ENCODE results near the gene PLPP7. TPM values are rescaled to one million over a fixed set of nuclear protein-coding genes. Genes with fewer than 3 reads are reported as not detected.
"Not testable (repeated sequence)": the region's sequence is repeated elsewhere in the genome, so short reads cannot be mapped to it uniquely, and the experiment has no call there.

Gene PLPP7
- total RNA-seq, 1 donor from 2014 or later, result 2.0 TPM

DNA sequence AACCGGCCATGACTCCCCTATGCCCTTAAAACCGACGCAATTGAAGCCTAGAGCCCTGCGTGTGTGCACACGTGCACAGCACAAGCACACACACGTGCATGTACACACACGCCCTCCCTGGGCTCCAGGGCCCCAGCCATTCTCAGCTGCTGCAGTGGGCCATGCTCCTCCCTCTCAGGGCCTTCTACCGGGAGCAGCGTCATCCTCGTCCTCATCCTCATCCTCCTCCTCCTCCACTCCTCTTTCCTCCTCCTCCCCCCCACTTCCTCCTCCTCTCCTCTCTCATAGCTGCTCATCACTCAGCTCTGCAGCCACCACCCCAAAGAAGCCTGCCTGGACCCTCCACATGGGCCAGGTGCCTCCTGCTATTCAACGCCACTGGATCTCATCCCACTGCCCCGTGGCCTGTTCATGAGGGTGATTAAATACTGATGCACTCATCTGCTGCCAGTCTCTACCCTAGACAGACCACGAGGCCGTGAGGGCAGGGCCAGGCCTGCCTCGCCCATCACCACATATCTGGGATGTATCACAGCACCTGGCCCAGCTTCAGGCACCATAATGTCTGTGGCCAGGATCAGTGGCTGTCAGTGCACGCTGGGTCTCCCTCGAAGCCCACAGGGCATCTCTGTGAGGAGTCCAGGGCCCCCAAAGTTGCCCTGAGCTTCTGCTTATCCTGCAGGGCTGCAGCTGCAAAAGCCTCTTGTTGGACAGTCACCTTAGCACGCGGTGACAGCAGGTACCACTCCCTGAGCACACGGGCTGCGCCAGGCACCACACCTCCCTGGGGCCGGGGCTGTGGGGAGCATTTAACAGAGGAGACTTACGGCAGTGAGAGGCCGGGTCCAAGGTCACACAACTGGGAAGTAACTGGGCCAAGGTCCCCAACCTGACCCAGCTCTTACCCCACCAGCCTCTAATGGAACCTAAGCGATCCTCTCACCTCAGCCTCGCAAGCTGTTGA is 23.0 kb upstream of the PLPP7 start:
- DNase-seq (ENCODE audit: low read depth in 2 of 2), result no peak

DNA sequence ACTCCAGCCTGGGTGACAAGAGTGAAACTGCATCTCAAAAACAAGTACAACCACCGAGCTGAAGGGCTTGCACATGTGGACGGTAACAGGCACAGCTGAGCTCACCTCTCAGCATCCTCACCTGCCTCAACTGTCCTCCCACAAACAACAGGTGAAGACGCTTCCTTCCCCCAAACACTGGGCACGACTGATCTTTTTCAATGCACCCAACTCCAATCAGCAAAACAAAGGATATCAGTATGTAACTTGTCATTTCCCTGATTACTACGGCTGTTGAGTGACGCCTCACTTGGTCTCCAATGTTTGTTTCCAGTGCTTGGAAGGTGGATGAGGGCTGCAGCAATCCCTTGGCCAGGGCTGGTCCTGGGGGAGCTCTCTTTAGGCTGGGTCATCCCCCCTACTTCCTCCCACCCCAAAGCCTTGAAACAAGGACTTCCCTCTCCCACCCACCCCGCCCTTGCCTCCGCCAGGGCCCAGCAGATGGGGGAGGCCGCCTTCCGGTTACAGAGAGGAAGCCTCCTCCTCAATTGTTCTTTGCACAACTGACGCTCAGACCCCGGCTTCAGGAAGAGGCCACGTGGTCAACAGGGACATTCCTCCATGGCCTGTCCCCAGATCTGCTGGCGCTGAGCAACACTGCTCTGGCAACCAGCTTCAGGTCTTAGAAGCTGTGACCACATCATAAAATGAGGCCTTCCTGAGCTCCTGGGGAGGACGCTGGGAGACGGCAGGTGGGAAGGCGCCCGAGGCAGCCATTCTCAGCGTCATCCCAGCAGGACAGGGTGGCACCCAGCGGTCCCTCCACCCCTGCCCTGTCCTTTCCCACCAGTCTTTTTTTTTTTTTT is 19.1 kb upstream of the PLPP7 start:
- DNase-seq (ENCODE audit: low read depth in 2 of 2), result peak; percentile 63 to 70

DNA sequence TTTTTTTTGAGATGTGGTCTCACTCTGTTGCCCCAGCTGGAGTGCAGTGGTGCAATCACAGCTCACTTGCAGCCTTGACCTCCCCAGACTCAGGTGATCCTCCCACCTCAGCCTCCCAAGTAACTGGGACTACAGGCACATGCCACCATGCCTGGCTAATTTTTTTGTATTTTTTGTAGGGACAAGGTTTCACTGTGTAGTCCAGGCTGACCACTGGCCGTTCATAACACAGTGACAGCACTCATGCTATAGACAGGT is 18.6 kb upstream of the PLPP7 start:
- DNase-seq (ENCODE audit: low read depth in 2 of 2), result not testable (repeated sequence)

DNA sequence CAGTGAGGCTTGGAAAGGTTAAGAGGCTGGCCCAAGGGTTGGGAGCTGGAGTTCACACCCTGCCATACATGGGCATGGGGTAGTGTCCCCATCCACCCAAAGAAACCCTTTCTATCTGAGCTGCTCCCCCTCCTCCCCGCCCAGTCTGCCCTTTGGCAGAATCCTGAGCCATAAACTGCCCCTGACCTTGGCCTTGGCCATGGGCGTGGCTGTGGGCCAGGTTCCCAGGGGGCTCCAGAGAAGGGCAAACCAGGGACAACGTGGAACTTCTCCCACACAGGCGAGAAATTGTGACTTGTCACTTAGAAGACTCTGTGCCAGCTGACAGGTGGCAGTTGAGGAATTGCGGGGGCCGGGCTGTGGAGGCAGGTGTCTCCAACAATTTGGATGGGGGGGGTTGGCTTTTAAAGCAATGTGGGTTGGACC is 18.0 kb upstream of the PLPP7 start:
- no peak for DNase-seq (ENCODE audit: low read depth in 2 of 2)

DNA sequence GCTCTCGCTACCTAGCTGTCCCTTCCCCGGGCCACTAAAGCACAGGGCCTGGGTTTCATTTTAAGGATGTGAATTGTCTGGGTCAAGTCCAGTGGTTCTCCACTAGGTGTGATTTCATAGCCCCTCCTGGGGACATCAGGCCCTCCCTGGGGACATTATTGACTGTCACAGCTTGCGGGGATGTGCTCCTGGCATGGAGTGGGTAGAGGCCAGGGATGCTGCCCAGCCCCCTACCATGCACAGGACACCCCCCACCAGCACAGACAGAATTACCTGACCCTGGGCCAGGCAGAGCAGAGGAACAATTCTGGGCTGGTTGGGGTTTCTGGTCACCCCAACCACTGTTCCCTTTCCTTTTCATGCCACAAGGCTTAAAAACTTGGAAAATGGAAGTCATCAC is 17.3 kb upstream of the PLPP7 start:
- DNase-seq (ENCODE audit: low read depth in 2 of 2), result no peak

DNA sequence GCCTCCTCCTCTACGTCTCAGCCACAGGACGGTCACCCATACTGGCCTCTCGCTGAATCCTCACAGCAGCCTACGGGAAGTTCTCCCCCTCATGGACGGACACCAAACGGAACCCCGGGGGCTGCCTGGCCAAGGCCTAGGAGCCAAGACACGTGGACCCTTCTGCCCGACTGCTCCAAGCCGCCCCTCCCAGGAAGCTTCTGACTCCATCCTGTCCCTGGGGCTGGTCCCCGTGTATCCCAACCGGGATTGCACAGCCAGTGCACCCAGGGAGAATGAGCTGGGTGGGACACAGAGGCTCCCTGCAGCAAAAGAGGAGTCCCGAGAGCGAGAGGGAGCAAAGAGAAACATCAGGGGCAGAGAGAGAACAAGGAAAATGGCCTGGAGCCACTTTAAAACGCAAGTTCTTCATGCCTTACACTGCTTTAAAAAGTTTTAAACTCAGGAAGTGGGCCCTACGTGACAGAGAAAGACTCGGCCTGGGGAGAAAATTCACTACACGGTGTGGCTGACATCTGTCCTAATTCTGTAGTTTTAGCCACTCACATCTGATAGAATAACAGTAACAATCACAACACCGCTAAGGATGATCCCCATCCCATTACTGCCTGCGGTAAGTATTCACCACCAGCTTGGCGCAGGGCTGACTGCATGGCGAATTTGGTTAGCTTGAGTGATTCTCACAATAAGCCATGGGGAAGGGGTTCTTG is 16.2 kb upstream of the PLPP7 start:
- no peak for DNase-seq (ENCODE audit: low read depth in 2 of 2)

DNA sequence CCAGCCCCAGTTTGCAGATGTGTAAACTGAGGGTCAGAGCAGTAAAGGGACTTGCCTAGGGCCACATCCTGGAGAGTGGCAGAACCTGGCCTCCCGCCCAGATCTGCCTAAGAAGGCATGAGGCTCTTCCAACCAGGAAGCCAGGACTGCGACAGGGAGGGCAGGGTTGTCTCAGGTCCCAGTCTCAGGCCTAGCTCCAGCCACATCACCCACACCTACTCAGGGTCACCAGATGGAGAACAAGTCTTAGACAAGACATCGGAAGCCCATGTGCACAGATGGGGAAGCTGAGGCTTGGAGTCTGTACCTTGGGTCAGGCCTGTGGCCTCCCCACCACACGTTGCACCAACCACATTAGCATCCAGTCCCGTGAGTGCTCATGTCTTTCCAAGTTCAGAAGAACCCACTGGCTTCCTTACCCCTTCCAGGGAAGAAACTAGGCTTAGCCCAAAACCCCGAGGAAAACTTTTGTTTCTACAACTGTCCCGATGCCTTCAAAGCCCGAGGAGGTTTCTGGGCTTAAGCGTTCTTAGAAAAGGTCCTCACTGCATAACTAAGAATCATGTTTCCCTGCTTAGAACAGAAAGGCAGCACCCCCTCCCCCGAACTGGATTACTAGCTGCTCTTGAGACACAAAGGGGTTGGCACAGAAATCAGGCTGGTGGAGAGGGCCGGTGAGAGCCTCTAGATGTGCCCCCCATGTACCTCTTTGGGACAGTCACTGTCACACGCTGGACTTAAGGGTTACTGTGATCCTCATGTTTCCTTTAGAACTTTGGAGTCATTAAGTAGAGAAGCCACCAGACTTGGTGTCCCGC is 15.5 kb upstream of the PLPP7 start:
- DNase-seq (ENCODE audit: low read depth in 2 of 2), result no peak

- no peak for DNase-seq (ENCODE audit: low read depth in 2 of 2)
Observed at GRCh38 chr9:131274674-131275331, 14.7 kb upstream of the PLPP7 start.

GRCh38 chr9:131275332-131276093 is 14.0 kb upstream of the PLPP7 start:
- DNase-seq (ENCODE audit: low read depth in 2 of 2), result peak in 1 of 2 donors; percentile 16

DNA sequence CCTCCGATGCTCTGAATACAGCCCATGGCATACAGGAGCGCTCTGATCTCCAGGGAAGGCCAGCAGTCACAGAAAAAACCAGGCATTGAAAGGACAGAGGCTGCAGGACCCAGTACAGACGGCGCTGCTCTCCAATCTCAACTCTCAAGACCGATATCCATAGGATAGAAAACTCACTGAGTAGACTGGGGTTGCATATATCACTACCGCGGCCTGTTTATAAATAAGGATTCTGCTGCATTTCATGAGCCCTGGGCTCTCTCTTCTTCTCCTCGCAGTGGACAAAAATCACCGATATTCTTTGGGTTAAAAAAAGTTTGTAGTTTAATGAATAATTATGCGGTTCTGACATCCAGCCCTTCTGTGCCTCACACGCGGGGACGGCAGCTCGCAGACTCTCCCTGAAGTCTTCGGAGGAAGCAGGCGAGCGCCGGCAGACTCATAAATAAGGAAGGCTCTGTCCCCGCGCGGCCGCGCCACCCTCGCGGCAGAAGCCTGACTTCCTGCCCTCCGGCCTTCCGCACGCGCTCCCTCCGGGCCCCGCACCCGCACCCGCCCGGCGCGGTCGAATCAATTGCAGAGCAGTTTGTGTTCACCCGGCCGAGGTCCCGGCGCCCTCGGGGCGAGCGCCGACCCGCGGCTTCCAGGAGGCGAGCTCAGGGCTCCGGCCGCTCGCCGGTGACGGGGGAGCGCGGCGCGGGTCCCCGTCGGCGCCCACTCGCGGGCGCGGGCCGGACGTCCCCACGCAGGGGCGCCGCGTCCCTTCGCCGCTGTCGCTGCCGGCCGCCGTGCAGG is 13.2 kb upstream of the PLPP7 start, which contains the start of gene FAM78A:
Gene FAM78A, minus strand, starts transcription at position 417 of the 795 bp plus-strand sequence. Its CDS starts 331 bp downstream, at position 86.
- peak; percentile 36 to 55 for DNase-seq (ENCODE audit: low read depth in 2 of 2)

DNA sequence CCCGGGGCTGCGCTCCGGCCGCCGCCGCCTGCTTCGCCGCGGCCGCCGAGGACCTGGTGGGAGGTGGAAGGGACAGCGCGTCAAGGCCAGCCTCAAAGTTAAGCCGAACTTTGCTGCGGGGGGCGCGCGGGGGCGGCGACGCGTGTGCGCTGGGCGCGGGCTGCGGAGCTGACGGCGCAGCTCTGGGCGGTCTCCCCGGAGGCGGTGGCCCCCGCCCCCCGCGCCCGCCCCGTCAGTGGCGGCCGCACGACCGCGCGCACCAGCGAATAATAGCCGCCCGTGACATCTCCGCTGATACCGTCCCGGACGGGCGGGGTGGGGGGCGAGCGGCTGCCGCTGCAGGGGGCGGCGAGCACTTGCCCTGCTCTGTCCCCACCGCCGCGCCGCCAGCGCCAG is 12.6 kb upstream of the PLPP7 start:
- peak in 1 of 2 donors; percentile 20 for DNase-seq (ENCODE audit: low read depth in 2 of 2)

GRCh38 chr9:131277287-131277909 is 12.1 kb upstream of the PLPP7 start:
- DNase-seq (ENCODE audit: low read depth in 2 of 2), result no peak

DNA sequence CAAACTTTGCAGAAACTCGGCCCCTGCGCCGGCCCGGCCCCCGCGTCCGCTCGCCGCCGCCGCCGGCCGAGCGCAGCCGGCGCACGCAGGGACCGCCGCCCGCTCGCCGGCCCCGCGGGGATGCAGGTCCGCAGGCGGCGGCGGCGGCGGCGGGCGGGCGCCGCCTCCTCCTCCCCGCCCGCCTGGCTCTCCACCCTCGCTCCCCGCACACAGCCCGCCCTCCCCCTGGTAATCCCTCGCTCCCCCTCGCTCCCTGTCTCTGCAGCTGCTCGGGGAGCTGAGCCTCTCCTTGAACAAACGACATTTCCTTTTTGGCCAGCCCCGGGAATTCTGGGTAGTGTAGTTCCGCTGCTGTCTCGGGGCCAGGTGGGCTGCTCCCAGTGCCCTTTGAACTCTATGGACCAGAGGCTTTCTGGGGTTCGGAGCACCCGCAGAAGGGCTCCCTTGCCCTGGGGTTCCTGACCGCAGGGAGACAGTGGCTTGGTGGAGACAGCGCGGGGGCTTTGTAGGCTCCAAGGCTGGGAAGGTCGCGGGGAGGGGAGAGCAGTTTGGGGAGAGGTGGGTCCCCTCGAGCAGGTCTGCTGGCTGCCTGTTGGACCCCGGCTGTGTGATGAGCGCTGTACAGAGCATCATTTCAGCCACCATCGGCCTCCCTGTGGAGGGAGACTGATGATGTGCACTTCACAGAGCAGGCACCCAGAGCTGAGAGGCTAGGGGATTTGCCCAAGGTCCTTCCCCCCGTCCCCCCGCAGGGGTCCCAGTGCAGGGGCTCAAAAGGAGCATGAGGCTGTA is 11.4 kb upstream of the PLPP7 start:
- peak; percentile 83 to 87 for DNase-seq (ENCODE audit: low read depth in 2 of 2)

DNA sequence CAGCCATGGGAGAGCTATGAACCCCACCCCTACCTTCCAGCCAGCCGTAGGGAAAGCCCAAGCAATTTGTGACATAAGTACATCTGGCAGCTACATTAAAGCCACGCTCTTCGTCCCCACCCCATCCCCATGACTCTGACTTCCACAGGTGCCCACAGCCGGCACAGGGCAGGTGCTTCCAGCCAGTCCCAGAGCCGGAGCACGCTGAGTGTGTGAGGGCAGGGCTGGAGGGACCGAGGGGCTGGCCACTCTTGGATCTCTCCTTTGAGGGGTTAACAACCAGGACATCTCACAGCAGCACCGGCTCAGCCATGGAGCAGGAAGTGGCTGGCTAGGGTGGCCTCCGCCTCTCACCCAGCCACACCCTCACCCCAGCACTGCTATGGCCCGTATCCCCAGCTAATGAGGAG is 10.8 kb upstream of the PLPP7 start:
- no peak for DNase-seq (ENCODE audit: low read depth in 2 of 2)

DNA sequence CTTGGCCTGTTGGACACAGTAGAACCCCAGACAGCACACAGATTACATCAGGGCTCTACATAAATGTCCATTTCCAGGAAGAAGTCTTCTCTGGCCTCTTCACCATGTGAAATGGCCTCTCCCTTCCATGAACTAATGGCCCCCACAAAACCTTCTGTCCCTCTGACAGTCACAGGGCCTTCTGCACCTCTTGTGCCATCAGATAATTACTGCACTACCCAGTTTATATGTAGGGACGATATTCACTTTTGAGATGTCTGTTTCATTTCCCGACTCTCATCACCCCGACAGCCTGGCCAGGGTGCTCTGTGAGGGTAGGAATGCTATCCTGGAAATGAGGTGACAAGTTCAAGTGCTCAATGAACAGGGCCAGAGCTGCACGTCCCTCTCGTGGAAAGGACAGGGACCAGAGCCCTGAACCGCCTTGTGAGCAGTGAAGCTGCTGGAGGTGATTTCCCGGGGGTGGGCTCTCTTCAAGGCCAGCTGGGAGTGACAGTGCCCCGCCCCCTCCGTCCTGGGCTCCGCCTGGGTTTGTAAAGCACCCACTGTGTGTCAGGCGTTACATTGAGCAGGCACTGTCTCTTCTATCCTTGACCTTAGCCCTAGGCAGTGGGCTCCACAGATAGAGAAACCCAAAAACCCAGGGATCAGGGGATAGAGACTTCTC is 10.2 kb upstream of the PLPP7 start:
- DNase-seq (ENCODE audit: low read depth in 2 of 2), result no peak

- DNase-seq (ENCODE audit: low read depth in 2 of 2), result no peak
Observed at GRCh38 chr9:131279863-131280570, 9.5 kb upstream of the PLPP7 start.
